SU-DHL-6 (cell line): ENCODE data around the gene C6orf89.

Source experiments
- H2AFZ ChIP-seq: fragments of 200-600 bp; sonication (generic); 2 replicates; pipeline ENCODE4 v1.6.1; 2014; ENCODE audit warnings: low read depth, mild to moderate bottlenecking, moderate library complexity, mixed read lengths, antibody characterized with exemption, low read length; ENCODE audit not compliant: severe bottlenecking
- H3F3A ChIP-seq: fragments of 200-600 bp; shearing (Covaris generic); 2 replicates; pipeline ENCODE4 v1.6.0; 2016; ENCODE audit warnings: antibody characterized with exemption, mild to moderate bottlenecking; ENCODE audit not compliant: insufficient read depth
- H3K27ac ChIP-seq: fragments of 200-600 bp; sonication (generic); 2 replicates; pipeline ENCODE4 v1.5.1; 2016; ENCODE audit warnings: low read depth, mild to moderate bottlenecking, low read length, moderate library complexity, mixed read lengths
- H3K27me3 ChIP-seq: fragments of 200-600 bp; sonication (generic), shearing (Covaris generic); 2 replicates; pipeline ENCODE4 v1.6.0; 2014; ENCODE audit warnings: mild to moderate bottlenecking, low read length
- H3K36me3 ChIP-seq: fragments of 200-600 bp; sonication (generic); 2 replicates; pipeline ENCODE4 v1.6.1; 2014; ENCODE audit warnings: mild to moderate bottlenecking, low read length, mixed read lengths
- H3K4me2 ChIP-seq: fragments of 300-600, 200-600 bp; shearing (Covaris generic), sonication (generic); 2 replicates; pipeline ENCODE4 v1.6.0; 2014; ENCODE audit warnings: low read length, low read depth, mild to moderate bottlenecking; ENCODE audit not compliant: poor library complexity, severe bottlenecking
- H3K4me3 ChIP-seq: fragments of 200-600 bp; sonication (generic); 2 replicates; pipeline ENCODE4 v1.5.1; 2014; ENCODE audit warnings: antibody characterized with exemption, low read length, mild to moderate bottlenecking, mixed read lengths; ENCODE audit not compliant: insufficient read depth, poor library complexity, severe bottlenecking
- H3K79me2 ChIP-seq: fragments of 200-600 bp; sonication (generic); 2 replicates; pipeline ENCODE4 v1.6.1; 2014; ENCODE audit warnings: mild to moderate bottlenecking, low read length, moderate library complexity; ENCODE audit not compliant: insufficient read depth
- H3K9ac ChIP-seq: fragments of 200-600 bp; sonication (generic); 2 replicates; pipeline ENCODE4 v1.7.0; 2014; ENCODE audit warnings: mild to moderate bottlenecking, low read length
- H3K9me2 ChIP-seq: fragments of 200-600 bp; sonication (generic); replicated peaks from 2 replicates; pipeline ENCODE4 v1.6.1; 2014; ENCODE audit warnings: low read length; ENCODE audit not compliant: insufficient read depth
- H3K9me3 ChIP-seq: fragments of 200-600 bp; sonication (generic); 2 replicates; pipeline ENCODE4 v1.6.1; 2014; ENCODE audit warnings: low read length, mixed read lengths; ENCODE audit not compliant: insufficient read depth
- H4K20me1 ChIP-seq: fragments of 200-600 bp; sonication (generic); 2 replicates; pipeline ENCODE4 v1.6.1; 2014; ENCODE audit warnings: low read depth, mild to moderate bottlenecking, antibody characterized with exemption, low read length, moderate library complexity, mixed read lengths
- CTCF ChIP-seq: fragments of 200-600 bp; sonication (generic); IDR thresholded peaks from one replicate; pipeline ENCODE4 v1.5.1; 2017; ENCODE audit warnings: antibody characterized with exemption, mild to moderate bottlenecking, low read length, moderate library complexity; ENCODE audit not compliant: insufficient read depth, poor library complexity, severe bottlenecking
- EZH2phosphoT487 ChIP-seq: fragments of 200-600 bp; sonication (generic), shearing (Covaris generic); conservative IDR thresholded peaks from 2 replicates; pipeline ENCODE4 v1.6.1; 2018; ENCODE audit warnings: mild to moderate bottlenecking, antibody characterized with exemption, low read length, moderate library complexity, mixed read lengths

Gene C6orf89

GRCh38 chr6:36971921-36972673 is 86.3 kb downstream of the C6orf89 start:
- Histone ChIP-seq H3K9me3 (no peaks in the 10 kb centered on the region), H3K9ac (no peak overlapping the region), H2AFZ (no peak overlapping the region), H3K79me2 (no peaks in the 10 kb centered on the region), H3F3A (no peaks in the 10 kb centered on the region), H3K27ac (no peak overlapping the region), H3K27me3 (no peaks in the 10 kb centered on the region), H3K36me3 (peaks cover 32% of the 10 kb centered on the region; the same call in 1 of the 2 replicates), H4K20me1 (no peaks in the 10 kb centered on the region), H3K4me3 (no peak overlapping the region), H3K4me2 (no peak overlapping the region), H3K9me2 (no peaks in the 10 kb centered on the region)
- TF ChIP-seq CTCF, result no peak
- no peak for TF ChIP-seq EZH2phosphoT487

- H2AFZ ChIP-seq, result no peak overlapping the region
Observed at GRCh38 chr6:36973190-36973589, 87.4 kb downstream of the C6orf89 start.

GRCh38 chr6:36973647-36974046 is 87.9 kb downstream of the C6orf89 start:
- H2AFZ ChIP-seq, result no peak overlapping the region
- peaks cover 8% of the 10 kb centered on the region; the same call in 1 of the 2 replicates for H3K79me2 ChIP-seq
- no peaks in the 10 kb centered on the region for H3K27me3 ChIP-seq
- H3K9ac ChIP-seq, result no peak overlapping the region
- H4K20me1 ChIP-seq, result no peaks in the 10 kb centered on the region
- H3K4me3 ChIP-seq, result no peak overlapping the region
- peaks cover 32% of the 10 kb centered on the region; the same call in 1 of the 2 replicates for H3K36me3 ChIP-seq
- H3K9me3 ChIP-seq, result no peaks in the 10 kb centered on the region
- H3F3A ChIP-seq, result no peaks in the 10 kb centered on the region
- no peaks in the 10 kb centered on the region for H3K9me2 ChIP-seq
- TF ChIP-seq CTCF (no peak), EZH2phosphoT487 (no peak)
- no peak overlapping the region for H3K4me2 ChIP-seq
- no peak overlapping the region for H3K27ac ChIP-seq

More at GRCh38 chr6:36973190-36973589, 87.4 kb downstream of the C6orf89 start:
- Histone ChIP-seq H3K9me2 (no peaks in the 10 kb centered on the region), H3K9ac (no peak overlapping the region), H3K4me2 (no peak overlapping the region), H3K79me2 (peaks cover 3% of the 10 kb centered on the region; the same call in 1 of the 2 replicates), H4K20me1 (no peaks in the 10 kb centered on the region), H3K4me3 (no peak overlapping the region), H3F3A (no peaks in the 10 kb centered on the region), H3K27me3 (no peaks in the 10 kb centered on the region), H3K9me3 (no peaks in the 10 kb centered on the region), H3K36me3 (peaks cover 32% of the 10 kb centered on the region; the same call in 1 of the 2 replicates), H3K27ac (no peak overlapping the region)
- TF ChIP-seq CTCF (no peak), EZH2phosphoT487 (no peak)
